Activated naive CD4-positive, alpha-beta T cell (primary cell): ENCODE measurements around the gene KCNJ4.
"Not testable (repeated sequence)": the region's sequence is repeated elsewhere in the genome, so short reads cannot be mapped to it uniquely, and the experiment has no call there.

Source experiments
- DNase-seq, 4 experiments: peaks; one replicate each; lab custom pipeline; 2025; lab: John Stamatoyannopoulos, UW

The KCNJ4 gene

DNA sequence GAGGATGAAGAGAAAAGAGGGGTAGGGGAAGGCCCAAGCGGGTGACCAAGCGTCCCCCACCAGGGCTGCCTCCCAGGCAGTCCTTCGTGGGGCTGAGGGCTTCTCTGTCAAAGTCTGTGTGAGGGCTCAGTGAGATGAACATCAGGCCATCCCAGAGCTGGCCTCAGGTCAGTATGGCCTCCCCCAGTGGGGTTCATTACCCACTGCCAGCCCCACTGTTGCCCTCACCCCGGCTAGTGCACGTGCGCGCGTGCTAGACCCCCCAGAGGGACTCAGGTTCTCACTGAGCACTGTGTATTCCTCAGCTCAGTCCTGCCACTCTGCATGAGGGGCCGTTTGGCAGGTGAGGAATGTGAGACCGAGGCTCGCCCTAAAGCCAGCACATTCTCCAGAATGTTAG, 16.2 kb upstream of the KCNJ4 start:
- DNase-seq, result no peak

DNA sequence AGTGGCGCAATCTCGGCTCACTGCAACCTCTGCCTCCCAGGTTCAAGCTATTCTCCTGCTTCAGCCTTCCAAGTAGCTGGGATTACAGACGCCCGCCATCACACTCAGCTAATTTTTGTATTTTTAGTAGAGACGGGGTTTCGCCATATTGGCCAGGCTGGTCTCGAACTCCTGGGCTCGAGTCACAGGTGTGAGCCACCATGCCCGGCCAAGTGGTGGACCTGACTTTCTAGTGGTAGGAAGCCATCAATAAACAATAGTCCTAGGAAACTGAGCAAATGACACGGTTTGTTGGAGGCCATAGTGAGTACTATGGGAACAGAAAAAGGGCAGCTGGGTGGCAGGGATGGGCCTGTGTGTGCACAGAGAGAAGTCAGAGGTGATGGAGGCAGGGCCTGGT, 15.2 kb upstream of the KCNJ4 start:
- not testable (repeated sequence) for DNase-seq

DNA sequence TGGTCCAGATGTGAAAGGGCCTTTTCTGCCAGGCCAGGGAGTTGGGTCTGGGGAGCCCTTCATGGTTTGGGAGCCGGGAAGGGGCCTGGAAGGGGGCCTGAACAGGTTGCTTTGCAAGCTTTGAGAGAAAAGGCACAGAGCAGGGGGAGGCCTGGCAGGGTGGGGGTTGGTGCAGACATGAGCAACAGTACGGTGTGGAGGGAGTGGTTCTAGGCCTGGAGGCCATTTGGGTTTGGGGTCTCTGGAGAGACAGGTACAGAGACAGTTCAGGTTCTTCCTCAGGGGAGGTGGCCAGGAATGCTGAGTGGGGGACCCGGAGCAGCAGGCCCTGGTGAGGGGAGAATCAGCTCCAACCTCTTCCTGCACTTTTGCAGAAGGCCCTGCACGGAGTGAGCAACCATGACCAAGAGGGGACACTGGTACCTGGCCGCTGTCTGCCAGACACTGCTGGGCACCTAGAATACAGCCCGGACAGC, 14.3 kb upstream of the KCNJ4 start:
- DNase-seq, result no peak

DNA sequence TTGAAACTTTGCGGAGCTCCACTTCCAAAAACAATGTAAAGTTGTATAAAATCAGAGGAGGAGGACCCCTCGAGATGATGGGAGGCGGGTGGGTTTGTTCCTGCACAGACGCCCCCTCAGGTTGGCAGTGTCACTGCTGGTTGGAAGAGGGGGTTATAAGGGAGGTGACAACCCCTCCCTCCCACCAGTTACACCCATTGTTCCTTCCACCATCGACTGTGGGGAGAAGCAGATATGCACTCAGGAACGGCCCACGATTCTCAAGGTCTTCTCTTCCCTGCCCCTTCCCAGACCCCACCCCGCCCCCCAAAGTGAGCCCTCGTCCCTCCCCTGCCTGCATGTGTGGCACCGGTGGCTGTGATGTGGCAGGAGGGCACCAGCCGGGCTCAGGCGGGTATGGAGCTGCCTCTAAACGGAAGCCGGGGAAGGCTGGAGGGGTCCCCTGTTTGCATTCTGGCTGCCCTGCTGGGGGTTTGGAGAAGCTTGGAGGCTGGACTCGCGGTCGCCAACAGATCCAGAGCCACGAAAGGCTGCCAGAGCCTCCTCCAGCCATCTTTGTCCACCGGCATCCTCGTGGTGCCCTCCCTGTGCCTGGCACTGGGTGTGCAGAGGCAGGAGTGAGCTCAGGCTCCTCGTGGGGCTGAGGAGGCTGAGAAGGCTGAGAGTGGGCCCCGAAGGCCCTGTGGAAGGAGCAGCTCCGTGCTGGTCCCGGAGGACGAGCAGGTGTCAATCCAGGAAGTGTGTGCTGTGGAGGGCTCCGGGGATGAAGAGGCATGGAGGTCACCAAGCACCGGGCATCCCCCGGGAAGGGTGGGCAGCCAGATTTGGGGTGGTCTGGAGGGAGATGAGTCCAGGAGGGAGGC, 13.7 kb upstream of the KCNJ4 start:
- no peak for DNase-seq

DNA sequence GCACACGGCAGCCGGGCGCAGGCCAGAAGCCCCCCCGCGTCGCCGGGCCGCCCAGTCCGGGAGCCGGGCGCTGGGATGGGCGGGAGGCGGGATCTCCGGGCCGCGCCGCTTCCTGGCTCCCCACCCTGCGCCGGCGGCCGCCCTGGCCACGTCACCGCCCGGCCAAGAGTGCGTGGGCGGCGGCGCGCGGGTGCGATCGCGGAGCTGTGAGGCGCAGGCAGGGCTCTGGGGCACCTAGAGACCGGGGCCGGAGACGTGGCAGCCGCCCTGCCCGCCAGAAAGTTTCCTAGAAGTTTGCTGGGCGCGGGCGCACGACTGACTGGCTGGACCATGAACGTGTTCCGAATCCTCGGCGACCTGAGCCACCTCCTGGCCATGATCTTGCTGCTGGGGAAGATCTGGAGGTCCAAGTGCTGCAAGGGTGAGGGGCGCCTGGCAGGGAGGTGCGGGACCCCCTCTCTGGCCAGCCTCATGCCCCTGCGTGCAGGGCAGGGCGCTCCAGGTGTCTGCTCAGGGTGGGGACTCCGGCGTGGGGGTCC, 13.0 kb upstream of the KCNJ4 start, which contains the start of gene KDELR3:
Gene KDELR3, plus strand, starts transcription at position 193 of the 539 bp plus-strand sequence. Its CDS starts 138 bp downstream, at position 331.
- peak in 1 of 4 experiments; percentile 14 for DNase-seq

DNA sequence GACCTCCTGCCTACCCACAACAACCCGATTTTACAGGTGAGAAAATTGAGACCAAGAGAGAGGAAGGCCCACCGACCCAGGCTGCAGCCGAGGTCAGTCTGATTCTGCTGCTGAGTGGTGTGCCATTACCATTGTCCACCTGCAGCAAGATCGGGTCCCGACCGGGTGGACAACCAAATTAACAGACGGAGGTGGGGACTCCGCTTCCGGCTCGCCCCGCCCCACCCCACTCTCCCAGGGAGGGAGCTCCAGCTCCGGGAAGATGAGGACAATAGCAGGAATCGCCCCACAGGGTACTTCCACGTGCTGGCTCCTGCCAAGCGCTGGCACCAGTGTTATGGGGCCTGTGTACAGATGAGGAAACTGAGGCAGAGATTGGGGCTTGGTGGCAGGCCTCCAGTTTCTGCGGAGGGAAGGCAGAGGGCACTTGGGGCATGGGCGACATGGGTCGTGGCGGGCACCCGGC, 12.5 kb upstream of the KCNJ4 start:
- DNase-seq, result no peak

DNA sequence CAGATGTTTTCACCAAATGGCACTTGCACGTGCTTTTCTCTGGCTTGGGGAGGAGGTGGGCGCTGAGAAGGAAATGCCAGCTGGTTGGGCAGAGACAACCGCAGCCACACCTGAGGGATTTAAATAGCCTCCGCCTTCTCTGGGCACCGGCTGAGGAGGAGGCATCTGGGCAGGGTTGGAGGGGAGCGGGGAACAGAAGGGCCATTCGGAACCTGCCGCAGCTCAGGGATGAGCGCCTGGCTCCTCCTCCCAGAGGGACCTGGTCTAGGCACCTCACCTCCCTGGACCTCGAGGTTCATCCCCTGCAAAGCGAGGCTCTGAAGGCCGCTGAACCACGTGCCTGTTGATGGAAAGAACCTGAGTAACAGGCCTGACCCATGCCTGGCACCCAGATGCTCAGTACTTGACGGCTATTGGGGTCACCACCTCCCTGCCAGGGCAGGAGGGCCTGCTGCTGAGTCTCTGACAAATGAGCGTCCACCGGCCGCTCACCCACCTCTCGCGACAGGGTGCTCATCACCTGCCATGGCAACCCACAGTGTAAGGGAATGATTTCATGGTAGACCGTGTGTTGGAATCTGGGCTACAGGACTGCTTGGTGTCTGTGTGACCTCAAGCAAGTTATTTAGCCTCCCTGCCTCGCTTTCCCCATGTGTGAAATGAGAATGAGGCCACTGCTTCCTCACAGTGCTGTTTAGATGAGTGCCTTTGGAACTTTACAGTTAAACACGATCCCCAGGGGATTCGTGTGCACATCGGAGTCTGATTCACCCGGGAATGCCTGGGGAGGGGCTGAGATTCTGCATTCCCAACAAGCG, 10.9 kb upstream of the KCNJ4 start:
- DNase-seq, result no peak

DNA sequence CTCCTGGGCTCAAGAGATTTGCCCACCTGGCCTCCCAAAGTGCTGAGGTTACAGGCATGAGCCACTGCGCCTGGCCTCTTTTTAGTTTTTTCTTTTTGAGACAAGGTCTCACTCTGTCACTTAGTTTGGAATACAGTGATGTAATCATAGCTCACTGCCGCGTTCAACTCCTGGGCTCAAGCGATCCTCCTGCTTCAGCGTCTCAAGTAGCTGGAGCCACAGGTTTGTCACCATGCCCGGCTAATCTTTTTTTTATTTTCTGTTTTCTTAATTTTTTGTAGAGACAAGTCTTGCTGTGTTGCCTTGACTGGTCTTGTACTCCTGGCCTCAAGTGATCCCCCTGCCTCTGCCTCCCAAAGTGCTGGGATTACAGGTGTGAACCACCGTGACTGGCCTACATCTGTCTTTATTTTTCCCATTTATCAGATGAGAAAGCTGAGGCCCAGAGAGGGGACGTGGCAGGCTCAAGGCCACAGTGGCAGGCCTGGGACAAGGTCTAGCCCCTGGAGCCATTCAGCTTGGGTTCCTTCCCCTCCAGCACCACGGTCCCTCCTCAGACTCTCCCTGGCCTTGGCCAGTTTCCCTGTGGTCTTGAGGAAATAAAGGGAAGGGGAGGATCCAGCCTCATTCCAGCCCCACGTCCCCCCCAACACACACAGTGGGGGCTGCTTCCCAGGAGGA, 10.1 kb upstream of the KCNJ4 start:
- DNase-seq, result no peak

DNA sequence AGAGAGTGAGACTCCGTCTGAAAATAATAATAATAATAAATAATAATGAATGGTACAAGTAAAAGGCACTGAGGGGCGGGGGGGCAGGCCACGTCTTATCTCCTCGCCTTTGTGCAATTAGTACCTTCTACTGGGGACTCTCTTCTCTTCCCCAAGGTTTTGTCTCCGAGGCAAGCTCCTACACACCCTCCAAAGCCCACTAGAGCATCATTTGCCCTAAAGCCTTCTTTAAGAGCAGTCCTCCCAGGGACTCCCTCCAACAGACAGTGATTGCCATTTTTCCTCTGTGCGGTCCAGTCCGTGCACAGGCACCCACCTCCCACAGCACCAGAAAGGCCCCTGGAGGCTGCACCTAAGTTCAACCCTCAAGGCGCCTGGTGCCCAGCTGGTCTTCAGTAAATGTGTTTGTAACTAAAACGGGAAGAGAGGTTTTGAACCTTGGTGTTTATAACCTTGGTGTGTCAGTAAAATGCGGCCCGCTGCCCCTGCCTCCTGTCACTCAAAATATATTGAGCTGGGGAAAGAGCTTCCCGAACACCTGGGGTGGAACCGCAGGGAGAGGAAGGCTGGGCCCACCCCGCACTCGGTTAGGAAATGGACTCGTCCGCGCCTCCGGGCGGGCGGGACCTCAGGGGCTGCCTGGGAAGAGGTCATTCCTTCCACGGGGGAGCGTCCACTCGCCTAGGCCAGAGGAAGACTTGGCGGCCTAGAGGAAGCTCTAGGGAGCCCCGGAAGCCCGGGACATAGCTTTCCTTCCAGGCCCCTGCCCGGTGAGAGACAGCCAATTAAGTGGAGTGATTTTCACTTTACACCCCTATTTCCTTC, 8.2 kb upstream of the KCNJ4 start:
- no peak for DNase-seq

DNA sequence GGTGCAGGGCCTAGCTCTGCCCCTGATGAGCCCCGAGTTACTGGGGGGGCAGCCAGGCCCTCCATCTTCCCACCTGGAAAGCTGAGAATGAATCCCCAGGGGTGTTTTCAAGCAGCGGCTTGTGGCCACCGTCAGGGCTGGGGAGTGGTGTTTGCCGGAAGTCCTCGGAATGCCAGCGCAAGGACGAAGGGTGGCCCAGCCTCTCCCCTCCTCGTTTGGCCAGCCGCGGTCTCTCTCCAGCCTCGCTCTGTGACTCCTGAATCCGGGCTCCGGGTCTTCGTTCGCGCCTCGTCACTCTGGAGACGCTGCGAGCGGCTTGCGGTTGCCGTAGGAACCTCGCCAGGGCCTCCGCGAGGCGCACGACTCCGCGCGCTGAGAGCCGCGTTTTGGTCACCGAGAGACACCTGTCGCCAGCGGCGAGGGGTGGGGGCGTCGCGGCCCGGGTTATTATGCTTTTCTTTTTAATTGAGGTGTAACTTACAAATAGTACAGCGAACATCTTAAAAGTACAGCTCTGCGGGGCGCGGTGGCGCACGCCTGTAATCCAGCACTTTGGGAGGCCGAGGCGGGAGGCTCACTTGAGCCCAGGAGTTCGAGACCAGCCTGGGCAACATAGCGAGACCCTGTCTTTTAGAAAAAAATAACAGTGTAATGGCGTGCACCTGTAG, 6.5 kb upstream of the KCNJ4 start:
- DNase-seq, result peak in 2 of 4 experiments; percentile 18 to 23

DNA sequence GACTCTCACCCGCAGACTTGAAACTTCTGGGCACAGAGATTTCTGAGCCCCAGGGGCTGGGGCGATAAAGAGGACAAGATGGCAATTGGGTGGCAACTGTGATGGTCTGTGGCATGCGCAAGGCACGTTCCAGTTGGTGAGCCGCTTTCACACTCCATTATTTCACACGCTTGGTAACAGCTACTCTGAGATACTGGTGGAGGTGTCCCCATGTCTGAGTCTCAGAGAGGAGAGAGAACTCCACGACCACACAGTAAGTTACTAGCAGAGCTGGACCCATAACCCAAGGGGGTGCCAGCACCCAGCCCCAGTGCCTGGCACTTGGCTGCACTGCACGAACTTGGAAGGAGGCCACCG, 6.0 kb upstream of the KCNJ4 start:
- no peak for DNase-seq

DNA sequence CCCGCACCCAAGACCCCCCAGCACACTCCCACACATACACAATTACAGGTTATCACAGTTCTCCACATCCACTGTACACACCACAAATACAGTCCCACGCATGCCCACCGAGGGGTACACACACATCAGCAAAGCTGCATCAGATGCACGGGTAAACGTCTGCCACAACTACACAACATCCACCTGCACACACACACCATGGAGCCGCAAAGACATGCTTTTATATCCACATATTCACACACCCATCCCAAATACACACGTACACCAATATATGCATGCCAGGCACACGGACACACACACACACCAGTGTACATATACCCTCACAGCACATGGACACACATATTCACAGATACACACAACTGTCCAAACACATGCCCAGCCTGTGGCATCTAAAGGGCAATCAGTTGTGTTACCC, 5.4 kb upstream of the KCNJ4 start:
- DNase-seq, result no peak

DNA sequence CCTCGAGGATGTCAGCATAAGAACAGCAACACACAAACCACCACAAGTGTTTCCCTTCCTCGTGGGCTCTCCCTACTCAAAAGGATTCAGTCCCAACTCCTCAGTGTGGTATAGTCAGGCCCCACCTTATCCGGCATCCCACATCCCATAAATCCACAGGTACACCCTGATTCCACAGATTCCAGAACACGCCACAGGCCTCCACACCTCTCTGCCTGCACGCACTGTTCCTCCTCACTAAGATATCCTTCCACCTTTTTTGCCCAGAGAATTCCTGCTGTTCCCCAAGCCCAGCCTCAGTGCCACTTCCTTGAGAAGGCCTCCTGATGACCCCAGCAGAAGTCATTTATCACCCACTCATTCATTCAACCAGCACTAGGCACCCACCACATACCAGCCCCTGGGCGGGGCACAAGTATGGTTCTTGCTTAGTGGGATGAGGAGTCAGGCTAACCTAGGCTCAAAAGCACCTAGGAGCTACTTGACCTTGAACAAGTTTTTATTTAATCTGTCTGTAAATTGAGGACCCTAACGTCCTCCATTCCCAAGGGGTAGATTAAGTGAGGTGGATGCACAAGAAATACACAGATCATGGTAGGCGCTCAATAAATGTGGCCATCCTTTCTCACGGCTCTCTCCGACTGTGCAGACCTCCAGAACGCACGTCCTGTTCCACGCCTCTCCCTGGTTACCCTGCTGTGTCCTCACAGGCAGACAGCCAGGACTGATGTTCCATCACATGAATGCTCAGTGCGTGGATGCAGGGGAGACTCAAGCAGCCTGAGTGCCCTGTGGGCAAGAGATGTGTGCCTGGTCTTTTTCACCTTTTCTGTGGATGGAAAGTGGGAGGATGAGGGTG, 2.1 kb upstream of the KCNJ4 start:
- no peak for DNase-seq

DNA sequence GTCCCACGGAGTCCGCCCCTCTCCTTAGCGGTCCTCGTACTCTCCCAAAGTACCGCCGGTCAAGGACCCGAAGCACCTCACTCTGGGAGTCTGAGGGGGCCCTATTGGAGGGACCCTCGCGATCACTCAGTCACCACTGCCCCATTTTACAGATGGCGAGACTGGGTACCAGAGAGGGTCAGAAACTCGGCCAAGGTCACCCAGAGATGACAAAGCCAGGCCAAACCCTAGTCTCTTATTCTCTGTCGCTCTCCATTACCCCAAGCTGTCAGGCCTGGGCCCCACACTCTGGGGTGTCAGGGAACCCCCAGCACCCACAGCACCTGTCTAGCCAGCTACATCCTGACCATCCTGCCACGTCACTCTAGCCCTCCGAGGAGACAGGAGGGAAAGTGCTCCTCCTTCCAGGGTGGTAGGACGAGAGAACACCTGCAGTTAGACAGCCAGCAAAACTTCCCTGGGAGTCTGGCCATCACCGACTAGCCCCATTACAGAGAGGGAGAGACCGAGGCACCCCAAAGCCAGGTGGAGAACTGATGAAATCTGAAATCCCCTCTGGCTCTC, 1.4 kb upstream of the KCNJ4 start:
- DNase-seq, result no peak

DNA sequence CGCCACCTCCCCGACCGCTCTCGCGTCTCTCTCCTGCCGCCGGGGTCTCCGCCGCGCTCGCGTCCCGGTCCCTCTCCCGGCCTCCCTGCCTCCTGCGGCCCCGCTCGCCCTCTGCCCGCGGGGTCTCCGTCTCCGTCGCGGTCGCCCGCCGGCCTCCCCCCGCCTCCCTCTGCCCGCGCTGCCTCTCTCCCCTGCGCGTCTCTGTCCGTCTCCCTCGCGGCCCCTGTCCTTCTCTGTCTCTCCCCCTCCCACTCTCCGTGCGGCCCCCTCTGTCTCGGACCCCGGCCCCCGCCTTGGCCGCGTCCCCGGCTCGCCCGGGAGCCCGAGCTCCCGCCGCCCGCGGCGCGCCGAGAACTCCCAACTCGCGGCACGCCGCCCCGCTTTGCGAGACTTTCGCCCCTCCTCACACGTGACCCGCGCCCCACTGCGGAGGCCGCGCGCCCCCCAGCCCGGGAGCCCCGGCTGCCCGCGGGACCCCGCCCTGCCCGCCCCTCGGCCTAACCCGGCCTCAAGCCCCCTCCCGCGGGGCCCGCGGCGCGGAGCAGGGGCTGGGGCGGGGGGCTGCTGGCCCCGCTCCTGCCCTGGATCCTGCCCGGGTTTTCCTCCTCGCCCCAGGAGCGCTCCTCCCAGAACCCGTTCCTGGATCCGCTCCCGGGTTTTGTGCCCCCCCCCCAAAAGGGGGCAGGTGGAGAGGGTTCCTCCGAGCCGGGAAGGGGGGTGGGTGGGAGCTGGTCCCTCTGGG, 702 bp upstream of the KCNJ4 start:
- DNase-seq, result no peak

DNA sequence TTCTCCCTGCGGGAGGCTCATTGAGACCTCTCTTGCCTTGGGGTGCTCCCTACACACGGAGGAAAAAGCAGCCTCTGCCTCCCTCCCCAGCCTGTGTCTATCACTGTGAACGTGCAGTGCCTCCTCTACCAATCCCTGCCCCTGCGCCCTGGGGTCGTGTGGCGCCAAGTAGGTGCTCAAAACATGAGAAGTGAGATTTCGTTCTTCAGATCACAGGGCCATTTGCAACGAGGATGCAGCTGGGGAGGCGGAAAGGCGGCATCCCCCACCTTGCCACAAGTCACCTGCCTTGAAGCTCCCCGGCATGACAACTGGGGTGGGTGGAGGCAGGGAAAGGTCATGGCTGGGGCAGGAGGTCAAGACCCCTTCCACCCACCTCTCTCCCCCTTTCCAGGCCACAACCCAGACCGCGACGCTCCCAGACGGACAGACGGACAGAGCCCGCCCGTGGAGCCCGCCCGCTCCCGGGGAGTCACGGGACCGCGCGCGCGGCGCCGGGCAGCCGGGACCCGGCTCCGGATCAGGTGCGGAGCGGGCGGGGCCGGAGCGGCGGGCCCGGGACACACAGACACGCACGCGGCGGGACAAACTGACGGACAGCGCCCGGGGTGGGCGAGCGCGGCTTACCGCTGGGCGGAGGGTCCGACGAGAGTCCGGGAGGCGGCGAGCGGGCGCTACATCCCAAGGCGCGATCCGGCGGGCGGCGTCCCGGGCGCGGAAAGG, 485 bp downstream of the KCNJ4 start:
- no peak for DNase-seq

DNA sequence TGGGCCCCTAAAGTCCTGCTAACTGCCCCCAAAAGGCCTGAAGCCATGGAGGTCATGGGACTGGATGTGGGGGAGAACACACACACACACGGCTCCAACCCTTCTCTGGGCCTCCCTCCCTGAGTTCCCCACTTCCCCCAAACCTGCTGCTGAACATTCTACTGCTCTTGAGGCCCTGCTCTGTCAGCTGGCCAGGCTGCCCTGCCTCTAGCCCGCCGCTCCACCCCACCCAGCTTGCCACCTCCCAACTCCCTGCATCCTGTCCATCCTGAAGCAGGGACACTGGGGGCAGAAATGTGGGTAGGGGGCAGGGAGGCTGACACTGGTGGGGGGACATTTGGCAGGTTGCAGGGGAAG, 1.0 kb downstream of the KCNJ4 start:
- no peak for DNase-seq
